ENCODE measurements around the gene GALNT18. TPM values are rescaled to one million over a fixed set of nuclear protein-coding genes. Genes with fewer than 3 reads are reported as not detected.

GALNT18 gene
- total RNA-seq, 2 experiments from 2014 or later: not detected

- H3K4me1 ChIP-seq (ENCODE audit: insufficient read depth, low read length, poor library complexity, severe bottlenecking): no peaks in the 10 kb centered on the region
- H3K9me2 ChIP-seq (ENCODE audit: insufficient read depth, low read length): no peaks in the 10 kb centered on the region
- H3K36me3 ChIP-seq (ENCODE audit: insufficient read depth, low read length): no peaks in the 10 kb centered on the region
- no peaks in the 10 kb centered on the region for H3K79me2 ChIP-seq (ENCODE audit: insufficient read depth, low read depth, low read length)
- TF ChIP-seq CTCF (conservative IDR thresholded peaks at IDR 0.05; ENCODE audit: low read length): no peak
- TF ChIP-seq EZH2phosphoT487 (IDR thresholded peaks at IDR 0.05; ENCODE audit: borderline replicate concordance, low read depth, low read length): no peak
- ChIA-PET CTCF (ENCODE audit: unreplicated experiment) (no interaction called here), POLR2A (interaction anchor here (0.6 to 0.7 kb wide), 3 partner anchors 45 to 458 kb away, joined by 3 to 5 read pairs (median 4); no protein-coding TSS in a partner anchor)
- H3K9me3 ChIP-seq (ENCODE audit: low read length): no peaks in the 10 kb centered on the region
- no peaks in the 10 kb centered on the region for H4K20me1 ChIP-seq (ENCODE audit: insufficient read depth, low read length)
- no peak overlapping the region for H3K4me2 ChIP-seq (ENCODE audit: low read length)
- DNase-seq (ENCODE audit: low spot score): no peak
- BruUV-seq (replicated peaks): no TSS peak
- no peak overlapping the region for H3K27ac ChIP-seq (ENCODE audit: low read depth, low read length, poor library complexity, severe bottlenecking)
- intact Hi-C loops (cut with micrococcal nuclease; ENCODE audit: unreplicated experiment): no loop called here
- H3K4me3 ChIP-seq (ENCODE audit: low read depth, low read length, poor library complexity, severe bottlenecking): no peak overlapping the region
- H2AFZ ChIP-seq (ENCODE audit: low read length): no peak overlapping the region
Measured at GRCh38 chr11:11378184-11378940, 243.4 kb downstream of the GALNT18 start.

- H2AFZ ChIP-seq (ENCODE audit: low read length): no peak overlapping the region
- H3K79me2 ChIP-seq (ENCODE audit: insufficient read depth, low read depth, low read length): no peaks in the 10 kb centered on the region
- no peak overlapping the region for H3K4me3 ChIP-seq (ENCODE audit: low read depth, low read length, poor library complexity, severe bottlenecking)
- H3K36me3 ChIP-seq (ENCODE audit: insufficient read depth, low read length): no peaks in the 10 kb centered on the region
- H3K9me2 ChIP-seq (ENCODE audit: insufficient read depth, low read length): no peaks in the 10 kb centered on the region
- H3K9me3 ChIP-seq (ENCODE audit: low read length): no peaks in the 10 kb centered on the region
- POLR2A ChIA-PET: interaction anchor here (0.6 kb wide), 1 partner anchor 839 kb away, joined by 4 read pairs; no protein-coding TSS in a partner anchor
- no peak overlapping the region for H3K27ac ChIP-seq (ENCODE audit: low read depth, low read length, poor library complexity, severe bottlenecking)
- H3K4me1 ChIP-seq (ENCODE audit: insufficient read depth, low read length, poor library complexity, severe bottlenecking): no peaks in the 10 kb centered on the region
- BruUV-seq (replicated peaks): no TSS peak
- TF ChIP-seq EZH2phosphoT487 (IDR thresholded peaks at IDR 0.05; ENCODE audit: borderline replicate concordance, low read depth, low read length): no peak
- no peak for TF ChIP-seq CTCF (conservative IDR thresholded peaks at IDR 0.05; ENCODE audit: low read length)
- CTCF ChIA-PET (ENCODE audit: unreplicated experiment): no interaction called here
- no peaks in the 10 kb centered on the region for H4K20me1 ChIP-seq (ENCODE audit: insufficient read depth, low read length)
- H3K4me2 ChIP-seq (ENCODE audit: low read length): no peak overlapping the region
- no peak for DNase-seq (ENCODE audit: low spot score)
- intact Hi-C loops (cut with micrococcal nuclease; ENCODE audit: unreplicated experiment): no loop called here
Measured at GRCh38 chr11:11374358-11375148, 247.3 kb downstream of the GALNT18 start.

Measured in OCI-LY7 (cell line).